CD14-positive monocyte (primary cell): ENCODE data around the gene CD320. TPM values are rescaled to one million over a fixed set of nuclear protein-coding genes. Genes with fewer than 3 reads are reported as not detected.

Experiments
- DNase-seq, 3 donors: peaks; one replicate each; pipeline ENCODE4 v3.0.0-alpha.2; 2011 to 2022
- H2AFZ ChIP-seq: 2 replicates; pipeline ENCODE4 v1.6.0; 2012; ENCODE audit warnings: mild to moderate bottlenecking, low read depth, low read length, inconsistent platforms; ENCODE audit not compliant: insufficient read depth, poor library complexity, severe bottlenecking
- H3K27ac ChIP-seq, 2 donors: 1 replicate in 1 of 2; 2 replicates in 1 of 2; pipeline ENCODE4 v1.5.1; 2012 to 2013; ENCODE audit warnings: low read length in 2 of 2, control low read depth in 1 of 2, inconsistent platforms in 1 of 2, low read depth in 1 of 2, mild to moderate bottlenecking in 1 of 2
- H3K27me3 ChIP-seq, 2 donors: one replicate each; pipeline versions ENCODE4 v1.6.0 to v1.6.1; 2011 to 2013; ENCODE audit warnings: low read length in 2 of 2; ENCODE audit not compliant: control insufficient read depth in 2 of 2, insufficient read depth in 2 of 2
- H3K36me3 ChIP-seq, 2 donors: replicated peaks in 1 of 2; 1 replicate in 1 of 2; 2 replicates in 1 of 2; pipeline versions ENCODE4 v1.5.1 to v1.6.1; 2012 to 2013; ENCODE audit warnings: low read length in 2 of 2, control low read depth in 1 of 2, inconsistent platforms in 1 of 2, mild to moderate bottlenecking in 1 of 2; ENCODE audit not compliant: insufficient read depth in 2 of 2, control insufficient read depth in 1 of 2
- H3K4me1 ChIP-seq, 2 donors: 1 replicate in 1 of 2; 2 replicates in 1 of 2; pipeline versions ENCODE4 v1.5.1 to v1.6.1; 2012 to 2013; ENCODE audit warnings: low read length in 2 of 2, control low read depth in 1 of 2, inconsistent platforms in 1 of 2, mild to moderate bottlenecking in 1 of 2, moderate library complexity in 1 of 2; ENCODE audit not compliant: insufficient read depth in 2 of 2, control insufficient read depth in 1 of 2
- H3K4me2 ChIP-seq: replicated peaks from 2 replicates; pipeline ENCODE3; 2012; ENCODE audit warnings: low read length, moderate library complexity, mild to moderate bottlenecking; ENCODE audit not compliant: poor library complexity, severe bottlenecking; ENCODE audit errors: extremely low read depth
- H3K4me3 ChIP-seq, 3 experiments: fragments of 200-600 bp in 1 of 3; sonication (generic) in 1 of 3; replicated peaks in 1 of 3; 1 replicate in 2 of 3; 2 replicates in 1 of 3; pipeline ENCODE4 v1.5.1; 2011 to 2013; ENCODE audit warnings: low read length in 3 of 3, mild to moderate bottlenecking in 3 of 3, control low read depth in 2 of 3, low read depth in 2 of 3, inconsistent platforms in 1 of 3, moderate library complexity in 1 of 3
- H3K79me2 ChIP-seq: 2 replicates; pipeline ENCODE4 v1.6.0; 2012; ENCODE audit warnings: mild to moderate bottlenecking, control low read depth, inconsistent platforms, low read length, moderate library complexity; ENCODE audit not compliant: insufficient read depth
- H3K9ac ChIP-seq: 2 replicates; pipeline ENCODE4 v1.6.0; 2017; ENCODE audit warnings: low read length, mild to moderate bottlenecking; ENCODE audit not compliant: insufficient read depth, poor library complexity, severe bottlenecking
- H3K9me3 ChIP-seq, 2 donors: replicated peaks in 1 of 2; 1 replicate in 1 of 2; 2 replicates in 1 of 2; pipeline versions ENCODE4 v1.5.1 to v1.6.1; 2012 to 2013; ENCODE audit warnings: low read length in 2 of 2, control low read depth in 1 of 2; ENCODE audit not compliant: control insufficient read depth in 1 of 2, insufficient read depth in 1 of 2
- H4K20me1 ChIP-seq: 2 replicates; pipeline ENCODE4 v1.6.0; 2012; ENCODE audit warnings: mild to moderate bottlenecking, low read length, control low read depth, moderate library complexity; ENCODE audit not compliant: insufficient read depth
- H3K27ac Mint-ChIP-seq, 7 donors: one replicate each; pipeline ENCODE4 v1.8.0; 2020; ENCODE audit warnings: mild to moderate bottlenecking in 7 of 7, mixed read lengths in 7 of 7, moderate library complexity in 6 of 7, inconsistent platforms in 2 of 7
- H3K27me3 Mint-ChIP-seq, 3 donors: one replicate each; pipeline ENCODE4 v1.8.0; 2021 to 2022; ENCODE audit warnings: low read depth in 3 of 3, mild to moderate bottlenecking in 3 of 3, mixed read lengths in 3 of 3, moderate library complexity in 3 of 3, inconsistent platforms in 1 of 3
- H3K36me3 Mint-ChIP-seq, 2 donors: one replicate each; pipeline ENCODE4 v1.8.0; 2020; ENCODE audit warnings: mixed read lengths in 2 of 2, inconsistent platforms in 1 of 2, mild to moderate bottlenecking in 1 of 2
- H3K4me1 Mint-ChIP-seq: one replicate; pipeline ENCODE4 v1.8.0; 2020; ENCODE audit warnings: mild to moderate bottlenecking, mixed read lengths
- H3K4me3 Mint-ChIP-seq, 2 donors: one replicate each; pipeline ENCODE4 v1.8.0; 2020; ENCODE audit warnings: mild to moderate bottlenecking in 2 of 2, mixed read lengths in 2 of 2, moderate library complexity in 1 of 2
- H3K9me3 Mint-ChIP-seq, 7 donors: one replicate each; pipeline ENCODE4 v1.8.0; 2020 to 2022; ENCODE audit warnings: mixed read lengths in 7 of 7, mild to moderate bottlenecking in 6 of 7, moderate library complexity in 6 of 7, inconsistent platforms in 2 of 7
- CTCF ChIP-seq: fragments of 200-600 bp; IDR thresholded peaks from one replicate; pipeline ENCODE4 v1.8.0; 2022; ENCODE audit warnings: antibody characterized with exemption, mild to moderate bottlenecking
- WGBS: methylation state at CpG from one replicate; pipeline ENCODE4 v1.1.5; 2013; ENCODE audit warnings: missing lambda C conversion rate; ENCODE audit not compliant: insufficient coverage; 5-methylcytosine and 5-hydroxymethylcytosine counted together
- intact Hi-C, 2 donors: fragments of 100-400 bp; cut with micrococcal nuclease; formaldehyde crosslinking; loops; one replicate each; pipeline versions ENCODE4 v1.15.0 to v1.15.1; 2023
- polyA plus RNA-seq, 3 donors: library from polyadenylated mRNA; depleted of rRNA in 1 of 3; unstranded in 2 of 3; stranded (reverse) in 1 of 3; fragments of 300-500 nt in 2 of 3; fragments of >200 nt in 1 of 3; fragmentation: Illumina TruSeq in 2 of 3; gene quantifications; 1 replicate in 2 of 3; 2 replicates in 1 of 3; pipeline ENCODE4 v1.2.3, GENCODE V29; 2012 to 2021

The CD320 gene
- polyA plus RNA-seq, 3 donors: 0.72 to 2.5 (median 1.0) TPM

- peaks cover 13 to 22% (median 20%) of the 10 kb centered on the region in 3 donors for H3K27me3 Mint-ChIP-seq
- Histone ChIP-seq H3K27me3 (no peaks in the 10 kb centered on the region), H3K9ac (no peak overlapping the region), H3K9me3 (peaks cover 0 to 3% of the 10 kb centered on the region in 2 donors), H2AFZ (no peak overlapping the region), H3K4me3 (no peak overlapping the region), H3K4me1 (peaks cover 20 to 26% of the 10 kb centered on the region in 2 donors), H4K20me1 (peaks cover 26% of the 10 kb centered on the region), H3K36me3 (peaks cover 10 to 16% of the 10 kb centered on the region in 2 donors), H3K4me2 (no peak overlapping the region), H3K79me2 (peaks cover 31% of the 10 kb centered on the region), H3K27ac (no peak overlapping the region)
- H3K9me3 Mint-ChIP-seq: peaks cover 0 to 14% (median 9%) of the 10 kb centered on the region in 7 donors
- peaks cover 28% of the 10 kb centered on the region for H3K4me1 Mint-ChIP-seq
- no peak for TF ChIP-seq CTCF
- H3K27ac Mint-ChIP-seq: no peak overlapping the region
- 86% methylated on average over 10 of the region's 17 CpGs for WGBS
- H3K36me3 Mint-ChIP-seq: peaks cover 11 to 18% of the 10 kb centered on the region in 2 donors
- no peak overlapping the region for H3K4me3 Mint-ChIP-seq
- DNase-seq: no peak
- intact Hi-C loops: loop anchor here in 1 of 2 donors (5.0 kb wide), 1 partner anchor 57 kb away; no protein-coding TSS in a partner anchor
These were observed 16.3 kb upstream of the CD320 start for GRCh38 chr19:8324186-8325050.

- no peak for DNase-seq
- no peak overlapping the region for H3K27ac Mint-ChIP-seq
- H3K4me1 Mint-ChIP-seq: peaks cover 28% of the 10 kb centered on the region
- H3K36me3 Mint-ChIP-seq: peaks cover 11 to 19% of the 10 kb centered on the region in 2 donors
- TF ChIP-seq CTCF: no peak
- Histone ChIP-seq H3K9ac (no peak overlapping the region), H3K4me3 (no peak overlapping the region), H3K79me2 (peaks cover 31% of the 10 kb centered on the region), H2AFZ (no peak overlapping the region), H3K27me3 (no peaks in the 10 kb centered on the region), H4K20me1 (peaks cover 26% of the 10 kb centered on the region), H3K36me3 (peaks cover 10 to 16% of the 10 kb centered on the region in 2 donors), H3K4me1 (peaks cover 20 to 26% of the 10 kb centered on the region in 2 donors), H3K27ac (no peak overlapping the region), H3K4me2 (no peak overlapping the region), H3K9me3 (peaks cover 0 to 3% of the 10 kb centered on the region in 2 donors)
- 86% methylated on average over 1 of the region's 1 CpG for WGBS
- intact Hi-C loops: loop anchor here in 1 of 2 donors (5.0 kb wide), 1 partner anchor 56 kb away; no protein-coding TSS in a partner anchor
- H3K4me3 Mint-ChIP-seq: no peak overlapping the region
- peaks cover 13 to 22% (median 16%) of the 10 kb centered on the region in 3 donors for H3K27me3 Mint-ChIP-seq
- H3K9me3 Mint-ChIP-seq: peaks cover 0 to 14% (median 9%) of the 10 kb centered on the region in 7 donors
These were observed 15.6 kb upstream of the CD320 start for GRCh38 chr19:8323781-8324185.
